Kidney epithelial cell (primary cell): ENCODE measurements around the gene RAN. TPM values are rescaled to one million over a fixed set of nuclear protein-coding genes. Genes with fewer than 3 reads are reported as not detected.
"Not testable (repeated sequence)": the region's sequence is repeated elsewhere in the genome, so short reads cannot be mapped to it uniquely, and the experiment has no call there.

ENCODE experiments used
- DNase-seq: peaks from one replicate; pipeline ENCODE4 v3.0.0-alpha.2; 2010; ENCODE audit warnings: low read depth
- H3K27me3 ChIP-seq: 2 replicates; pipeline ENCODE4 v1.6.0; 2011; ENCODE audit warnings: low read length; ENCODE audit not compliant: control insufficient read depth, insufficient read depth
- H3K36me3 ChIP-seq: 2 replicates; pipeline ENCODE4 v1.5.1; 2011; ENCODE audit warnings: low read length; ENCODE audit not compliant: control insufficient read depth, insufficient read depth
- H3K4me3 ChIP-seq: 2 replicates; pipeline ENCODE4 v1.5.1; 2011; ENCODE audit warnings: low read depth, mild to moderate bottlenecking, control low read depth, low read length
- CTCF ChIP-seq: IDR thresholded peaks from 2 replicates; pipeline ENCODE4 v1.5.1; 2011; ENCODE audit warnings: mild to moderate bottlenecking, moderate library complexity, low read length, control low read depth, inconsistent platforms; ENCODE audit not compliant: insufficient read depth, poor library complexity, severe bottlenecking
- total RNA-seq: library from RNA; depleted of rRNA; stranded (reverse); fragments of >200 nt; gene quantifications from 2 replicates; pipeline ENCODE4 v1.2.3, GENCODE V29; 2015

The RAN gene
- total RNA-seq, 1 donor from 2014 or later = 344 TPM

- no peak for DNase-seq
- Histone ChIP-seq H3K4me3 (no peak overlapping the region), H3K27me3 (peaks cover 6% of the 10 kb centered on the region), H3K36me3 (no peaks in the 10 kb centered on the region)
- TF ChIP-seq CTCF = no peak
Observed at GRCh38 chr12:130881548-130881947, 9.7 kb downstream of the RAN start.

DNA sequence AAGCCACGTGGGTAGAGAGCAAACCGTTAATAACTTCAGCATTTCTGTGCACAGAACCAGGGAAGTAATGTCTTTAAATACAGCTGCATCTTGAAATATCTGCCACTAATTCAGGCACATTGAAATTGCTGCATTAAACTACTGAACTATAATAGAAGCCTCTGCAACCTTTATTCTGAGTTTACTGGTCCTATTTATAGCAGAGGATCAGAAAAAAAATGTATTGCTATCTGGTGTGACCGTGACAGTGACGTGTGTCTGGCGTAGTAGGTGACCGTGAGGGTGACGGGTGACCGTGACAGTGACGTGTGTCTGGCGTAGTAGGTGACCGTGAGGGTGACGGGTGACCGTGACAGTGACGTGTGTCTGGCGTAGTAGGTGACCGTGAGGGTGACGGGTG is 15.3 kb downstream of the RAN start:
- not testable (repeated sequence) for H3K4me3 ChIP-seq, H3K27me3 ChIP-seq, DNase-seq

GRCh38 chr12:130904064-130904463 is 32.2 kb downstream of the RAN start:
- H3K4me3 ChIP-seq = no peak overlapping the region
- no peak for TF ChIP-seq CTCF
- DNase-seq = no peak
- H3K27me3 ChIP-seq = no peaks in the 10 kb centered on the region
- H3K36me3 ChIP-seq = no peaks in the 10 kb centered on the region

More for the DNA sequence above, 15.3 kb downstream of the RAN start:
- H3K36me3 ChIP-seq = not testable (repeated sequence)

DNA sequence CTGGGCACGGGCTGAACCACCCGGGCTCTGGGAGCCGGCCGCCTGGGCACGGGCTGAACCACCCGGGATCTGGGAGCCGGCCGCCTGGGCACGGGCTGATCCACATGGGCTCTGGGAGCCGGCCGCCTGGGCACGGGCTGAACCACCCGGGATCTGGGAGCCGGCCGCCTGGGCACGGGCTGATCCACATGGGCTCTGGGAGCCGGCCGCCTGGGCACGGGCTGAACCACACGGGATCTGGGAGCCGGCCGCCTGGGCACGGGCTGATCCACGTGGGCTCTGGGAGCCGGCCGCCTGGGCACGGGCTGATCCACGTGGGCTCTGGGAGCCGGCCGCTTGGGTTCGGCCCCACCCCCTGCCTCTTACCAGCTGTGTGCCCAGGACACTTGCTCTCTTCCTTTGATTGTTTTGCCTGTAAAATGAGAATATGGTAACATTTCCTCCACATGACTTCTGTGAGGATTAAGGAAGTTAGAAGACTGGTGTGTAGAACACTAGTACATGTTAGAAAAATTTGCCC is 33.1 kb downstream of the RAN start:
- not testable (repeated sequence) for H3K4me3 ChIP-seq, DNase-seq, H3K36me3 ChIP-seq, H3K27me3 ChIP-seq

DNA sequence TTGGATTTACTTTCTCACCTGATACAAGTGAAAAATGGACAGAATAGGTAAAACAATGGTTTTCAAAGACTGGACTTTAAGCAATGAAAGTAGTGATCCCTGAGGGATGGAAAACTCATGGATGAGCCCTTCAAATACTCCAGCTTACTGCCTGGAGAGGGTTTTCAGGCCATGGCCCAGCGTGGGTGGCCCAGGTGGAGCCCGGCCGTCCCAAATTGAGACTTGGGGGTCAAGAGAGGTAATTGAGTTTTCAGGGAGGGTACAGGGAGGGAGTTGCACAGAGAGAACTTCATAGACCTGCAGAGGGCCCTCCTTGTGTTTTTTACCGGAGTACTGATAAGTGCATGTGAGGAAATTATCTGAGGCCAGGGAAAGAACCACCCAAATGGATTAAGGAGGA is 37.2 kb downstream of the RAN start:
- TF ChIP-seq CTCF = no peak
- DNase-seq = no peak
- Histone ChIP-seq H3K27me3 (no peaks in the 10 kb centered on the region), H3K36me3 (no peaks in the 10 kb centered on the region), H3K4me3 (no peak overlapping the region)

GRCh38 chr12:130911193-130911592 is 39.3 kb downstream of the RAN start:
- no peak overlapping the region for H3K4me3 ChIP-seq
- DNase-seq = no peak
- H3K36me3 ChIP-seq = no peaks in the 10 kb centered on the region
- TF ChIP-seq CTCF = no peak
- H3K27me3 ChIP-seq = peaks cover 2% of the 10 kb centered on the region

DNA sequence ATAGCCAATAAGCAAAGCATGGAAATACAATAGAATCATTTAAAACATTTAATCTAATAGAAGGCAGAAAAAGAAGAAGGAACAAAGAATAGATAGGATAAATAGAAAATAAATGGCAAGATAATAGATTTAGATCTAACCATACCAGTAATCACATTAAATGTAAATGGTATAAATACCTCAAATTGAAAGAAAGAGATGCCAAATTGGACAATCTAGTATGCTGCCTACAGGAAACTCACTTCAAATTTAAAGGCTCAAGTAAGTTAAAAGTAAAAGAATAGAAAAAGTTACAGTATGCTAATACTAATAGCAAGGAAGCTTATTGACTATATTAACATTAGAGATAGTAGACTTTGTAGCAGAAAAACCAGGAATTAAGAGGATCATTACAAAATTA is 40.1 kb downstream of the RAN start:
- no peak for TF ChIP-seq CTCF
- DNase-seq = no peak
- Histone ChIP-seq H3K4me3 (no peak overlapping the region), H3K36me3 (no peaks in the 10 kb centered on the region), H3K27me3 (peaks cover 2% of the 10 kb centered on the region)
